ENCODE results near the gene LRRC8D. TPM values are rescaled to one million over a fixed set of nuclear protein-coding genes. Genes with fewer than 3 reads are reported as not detected.
A peak's percentile ranks its signal among the peaks of the same experiment; 100 is the strongest.

LRRC8D gene
- polyA plus RNA-seq, 3 donors: 28.0 to 43.8 (median 42.9) TPM

DNA sequence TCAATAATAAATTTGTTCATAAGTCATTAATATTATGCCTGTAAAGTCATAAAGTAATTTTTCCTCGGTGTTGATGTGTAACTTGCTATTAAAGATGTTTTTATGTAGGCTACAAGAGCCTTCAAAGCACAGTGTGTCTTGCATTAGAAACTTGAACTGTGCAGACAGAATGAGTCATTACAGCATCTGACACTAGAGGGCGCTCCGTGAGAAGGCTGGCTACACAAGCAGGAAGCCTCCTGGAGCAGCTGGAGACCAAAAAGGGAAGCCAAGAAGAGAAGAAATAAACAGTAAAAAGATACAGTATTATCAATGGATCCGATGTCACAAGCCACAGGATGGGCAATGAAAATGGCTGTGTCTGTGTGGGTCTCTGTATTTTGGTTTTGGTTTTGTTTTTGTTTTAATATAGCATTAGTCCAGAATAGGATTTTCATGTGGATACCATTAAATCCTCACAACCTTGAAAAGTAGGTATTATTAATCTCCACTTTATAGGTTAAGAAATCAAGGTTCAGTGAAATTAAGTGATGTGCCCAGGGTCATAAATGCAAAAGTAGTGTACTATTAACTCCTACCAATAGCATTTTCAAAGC is 16.1 kb upstream of the LRRC8D start:
- no peak overlapping the region for H3K4me2 ChIP-seq (replicated peaks; ENCODE audit: extremely low read depth, low read length, poor library complexity, severe bottlenecking)
- no peaks in the 10 kb centered on the region for H3K36me3 Mint-ChIP-seq

DNA sequence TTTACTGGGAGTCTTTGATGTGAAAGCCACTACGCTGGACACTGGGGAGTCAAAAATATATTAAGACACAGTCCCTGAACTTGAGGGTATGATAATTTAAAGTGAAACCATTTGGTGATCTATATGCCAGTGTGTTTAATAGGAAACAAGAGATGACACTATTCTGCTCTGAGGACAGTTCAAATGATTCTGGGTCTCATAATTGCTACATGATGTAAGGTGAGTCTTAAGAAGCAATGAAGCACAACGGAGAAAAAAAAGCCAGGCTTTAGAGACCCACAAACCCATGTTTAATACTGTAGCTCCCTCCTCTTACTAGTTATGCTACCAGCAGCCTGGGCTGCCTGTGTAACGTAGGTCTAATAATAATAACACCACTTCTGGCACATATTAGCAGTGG is 14.2 kb upstream of the LRRC8D start:
- Mint-ChIP-seq H3K36me3 (no peaks in the 10 kb centered on the region), H3K27me3 (ENCODE audit: low read depth in 3 of 3) (no peaks in the 10 kb centered on the region), H3K9me3 (peaks cover 0 to 2% (median 0%) of the 10 kb centered on the region in 7 donors), H3K4me3 (no peak overlapping the region), H3K4me1 (peaks cover 36% of the 10 kb centered on the region), H3K27ac (no peak overlapping the region)
- H3K9ac ChIP-seq (ENCODE audit: insufficient read depth, low read length, poor library complexity, severe bottlenecking): no peak overlapping the region
- no peak overlapping the region for H3K4me3 ChIP-seq (replicated peaks in 1 of 3; ENCODE audit: low read depth in 2 of 3, low read length in 3 of 3)
- H3K79me2 ChIP-seq (ENCODE audit: insufficient read depth, low read length): no peaks in the 10 kb centered on the region
- no peaks in the 10 kb centered on the region for H3K27me3 ChIP-seq (ENCODE audit: control insufficient read depth in 2 of 2, insufficient read depth in 2 of 2, low read length in 2 of 2)
- no peak overlapping the region for H2AFZ ChIP-seq (ENCODE audit: insufficient read depth, low read depth, low read length, poor library complexity, severe bottlenecking)
- peaks cover 34 to 43% of the 10 kb centered on the region in 2 donors for H3K4me1 ChIP-seq (ENCODE audit: control insufficient read depth in 1 of 2, insufficient read depth in 2 of 2, low read length in 2 of 2)
- H3K9me3 ChIP-seq (replicated peaks in 1 of 2; ENCODE audit: control insufficient read depth in 1 of 2, insufficient read depth in 1 of 2, low read length in 2 of 2): no peaks in the 10 kb centered on the region
- H3K36me3 ChIP-seq (replicated peaks in 1 of 2; ENCODE audit: control insufficient read depth in 1 of 2, insufficient read depth in 2 of 2, low read length in 2 of 2): no peaks in the 10 kb centered on the region
- no peak overlapping the region for H3K27ac ChIP-seq (ENCODE audit: low read depth in 1 of 2, low read length in 2 of 2)
- 100% methylated on average over 1 of the region's 3 CpGs for WGBS (ENCODE audit: insufficient coverage)
- no peak for DNase-seq
- intact Hi-C loops (cut with micrococcal nuclease): loop anchor here in 1 of 2 donors (10.0 kb wide), 1 partner anchor 48 kb away; no protein-coding TSS in a partner anchor
- TF ChIP-seq, protein P1, sequence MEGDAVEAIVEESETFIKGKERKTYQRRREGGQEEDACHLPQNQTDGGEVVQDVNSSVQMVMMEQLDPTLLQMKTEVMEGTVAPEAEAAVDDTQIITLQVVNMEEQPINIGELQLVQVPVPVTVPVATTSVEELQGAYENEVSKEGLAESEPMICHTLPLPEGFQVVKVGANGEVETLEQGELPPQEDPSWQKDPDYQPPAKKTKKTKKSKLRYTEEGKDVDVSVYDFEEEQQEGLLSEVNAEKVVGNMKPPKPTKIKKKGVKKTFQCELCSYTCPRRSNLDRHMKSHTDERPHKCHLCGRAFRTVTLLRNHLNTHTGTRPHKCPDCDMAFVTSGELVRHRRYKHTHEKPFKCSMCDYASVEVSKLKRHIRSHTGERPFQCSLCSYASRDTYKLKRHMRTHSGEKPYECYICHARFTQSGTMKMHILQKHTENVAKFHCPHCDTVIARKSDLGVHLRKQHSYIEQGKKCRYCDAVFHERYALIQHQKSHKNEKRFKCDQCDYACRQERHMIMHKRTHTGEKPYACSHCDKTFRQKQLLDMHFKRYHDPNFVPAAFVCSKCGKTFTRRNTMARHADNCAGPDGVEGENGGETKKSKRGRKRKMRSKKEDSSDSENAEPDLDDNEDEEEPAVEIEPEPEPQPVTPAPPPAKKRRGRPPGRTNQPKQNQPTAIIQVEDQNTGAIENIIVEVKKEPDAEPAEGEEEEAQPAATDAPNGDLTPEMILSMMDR (IDR thresholded peaks at IDR 0.05): no peak
- H4K20me1 ChIP-seq (ENCODE audit: insufficient read depth, low read length): no peaks in the 10 kb centered on the region
- H3K4me2 ChIP-seq (replicated peaks; ENCODE audit: extremely low read depth, low read length, poor library complexity, severe bottlenecking): no peak overlapping the region

More for the DNA sequence above, 16.1 kb upstream of the LRRC8D start:
- H3K4me3 ChIP-seq (replicated peaks in 1 of 3; ENCODE audit: low read depth in 2 of 3, low read length in 3 of 3): no peak overlapping the region
- TF ChIP-seq, protein P1 (IDR thresholded peaks at IDR 0.05): peak; percentile 96
- Mint-ChIP-seq H3K9me3 (peaks cover 0 to 5% (median 0%) of the 10 kb centered on the region in 7 donors), H3K27ac (no peak overlapping the region), H3K4me3 (no peak overlapping the region), H3K4me1 (peaks cover 31% of the 10 kb centered on the region), H3K27me3 (ENCODE audit: low read depth in 3 of 3) (peaks cover 0 to 4% (median 0%) of the 10 kb centered on the region in 3 donors)
- peak; percentile 85 to 89 (median 88) for DNase-seq
- no peaks in the 10 kb centered on the region for H4K20me1 ChIP-seq (ENCODE audit: insufficient read depth, low read length)
- H3K4me1 ChIP-seq (ENCODE audit: control insufficient read depth in 1 of 2, insufficient read depth in 2 of 2, low read length in 2 of 2): peaks cover 25 to 35% of the 10 kb centered on the region in 2 donors
- no peaks in the 10 kb centered on the region for H3K9me3 ChIP-seq (replicated peaks in 1 of 2; ENCODE audit: control insufficient read depth in 1 of 2, insufficient read depth in 1 of 2, low read length in 2 of 2)
- H2AFZ ChIP-seq (ENCODE audit: insufficient read depth, low read depth, low read length, poor library complexity, severe bottlenecking): no peak overlapping the region
- no peaks in the 10 kb centered on the region for H3K27me3 ChIP-seq (ENCODE audit: control insufficient read depth in 2 of 2, insufficient read depth in 2 of 2, low read length in 2 of 2)
- no peaks in the 10 kb centered on the region for H3K79me2 ChIP-seq (ENCODE audit: insufficient read depth, low read length)
- no peak overlapping the region for H3K9ac ChIP-seq (ENCODE audit: insufficient read depth, low read length, poor library complexity, severe bottlenecking)
- no CpG with 5 or more reads among the region's 4 CpGs for WGBS (ENCODE audit: insufficient coverage)
- intact Hi-C loops (cut with micrococcal nuclease): loop anchor here (2.0 to 10.0 kb wide), 3 partner anchors 38 to 183 kb away; no protein-coding TSS in a partner anchor
- H3K27ac ChIP-seq (ENCODE audit: low read depth in 1 of 2, low read length in 2 of 2): no peak overlapping the region
- no peaks in the 10 kb centered on the region for H3K36me3 ChIP-seq (replicated peaks in 1 of 2; ENCODE audit: control insufficient read depth in 1 of 2, insufficient read depth in 2 of 2, low read length in 2 of 2)
